B cell (primary cell): ENCODE results near the gene PCBP3. TPM values are rescaled to one million over a fixed set of nuclear protein-coding genes. Genes with fewer than 3 reads are reported as not detected.

Source experiments
- ATAC-seq: fragments of 200-7000 bp; cut with Tn5 transposase; one replicate; pipeline ENCODE4 v1.10.0; 2021; ENCODE audit warnings: low read depth, mild to moderate bottlenecking, moderate number of reproducible peaks, moderate library complexity
- CTCF ChIA-PET: fragments of 350-600 bp; sonication (Branson Sonifier 250); formaldehyde crosslinking; loops from one replicate; lab custom pipeline; 2021; ENCODE audit warnings: antibody characterized with exemption, inconsistent platforms; lab: Charles Lee
- POLR2A ChIA-PET: fragments of 350-600 bp; sonication (Branson Sonifier 250); formaldehyde crosslinking; loops from one replicate; lab custom pipeline; 2021; ENCODE audit warnings: antibody characterized with exemption; lab: Charles Lee
- DNase-seq: peaks from one replicate; pipeline ENCODE4 v3.0.0; 2013
- H2AFZ ChIP-seq: 2 replicates; pipeline ENCODE4 v1.6.1; 2012; ENCODE audit warnings: mild to moderate bottlenecking, low read depth, low read length; ENCODE audit not compliant: insufficient read depth, poor library complexity, severe bottlenecking
- H3K27ac ChIP-seq, 2 donors: 1 replicate in 1 of 2; 2 replicates in 1 of 2; pipeline ENCODE4 v1.5.1; 2012 to 2013; ENCODE audit warnings: low read length in 2 of 2, mild to moderate bottlenecking in 2 of 2, moderate library complexity in 1 of 2
- H3K27me3 ChIP-seq, 4 experiments: fragments of 200-600 bp in 1 of 4; sonication (generic) in 1 of 4; replicated peaks in 1 of 4; 1 replicate in 2 of 4; 2 replicates in 2 of 4; pipeline versions ENCODE4 v1.6.1 to v1.7.0; 2013 to 2016; ENCODE audit warnings: low read length in 3 of 4, mild to moderate bottlenecking in 2 of 4, mixed read lengths in 1 of 4, moderate library complexity in 1 of 4; ENCODE audit not compliant: insufficient read depth in 4 of 4, control insufficient read depth in 3 of 4; ENCODE audit errors: control extremely low read depth in 1 of 4
- H3K36me3 ChIP-seq, 2 experiments: replicated peaks in 1 of 2; 1 replicate in 1 of 2; 2 replicates in 1 of 2; pipeline versions ENCODE4 v1.6.1 to v1.7.1; 2013; ENCODE audit warnings: low read length in 1 of 2; ENCODE audit not compliant: insufficient read depth in 2 of 2, control insufficient read depth in 1 of 2; ENCODE audit errors: control extremely low read depth in 1 of 2, extremely low read depth in 1 of 2
- H3K4me1 ChIP-seq, 2 donors: fragments of 200-600 bp in 1 of 2; sonication (generic) in 1 of 2; 1 replicate in 1 of 2; 2 replicates in 1 of 2; pipeline versions ENCODE4 v1.5.1 to v1.6.1; 2013 to 2017; ENCODE audit warnings: low read length in 2 of 2; ENCODE audit not compliant: control insufficient read depth in 2 of 2, insufficient read depth in 2 of 2
- H3K4me2 ChIP-seq: replicated peaks from 2 replicates; pipeline ENCODE3; 2012; ENCODE audit warnings: mild to moderate bottlenecking, low read depth, low read length; ENCODE audit not compliant: poor library complexity, severe bottlenecking
- H3K4me3 ChIP-seq, 5 experiments: fragments of 200-600 bp in 1 of 5; sonication (generic) in 1 of 5; 1 replicate in 3 of 5; 2 replicates in 2 of 5; pipeline versions ENCODE4 v1.5.1 to v1.7.0; 2011 to 2016; ENCODE audit warnings: low read length in 4 of 5, mild to moderate bottlenecking in 4 of 5, low read depth in 2 of 5, control low read depth in 1 of 5, moderate library complexity in 1 of 5; ENCODE audit not compliant: insufficient read depth in 1 of 5; ENCODE audit errors: control extremely low read depth in 1 of 5, extremely low read depth in 1 of 5
- H3K79me2 ChIP-seq: fragments of 200-600 bp; sonication (generic); one replicate; pipeline ENCODE4 v1.6.0; 2016; ENCODE audit warnings: low read length; ENCODE audit not compliant: control insufficient read depth, insufficient read depth
- H3K9ac ChIP-seq: fragments of 200-600 bp; sonication (generic); 2 replicates; pipeline ENCODE4 v1.6.1; 2017; ENCODE audit warnings: mild to moderate bottlenecking, low read length, moderate library complexity
- H3K9me3 ChIP-seq, 3 donors: one replicate each; pipeline versions ENCODE4 v1.6.1 to v1.7.1; 2013; ENCODE audit warnings: low read length in 2 of 3; ENCODE audit not compliant: control insufficient read depth in 2 of 3, insufficient read depth in 1 of 3; ENCODE audit errors: control extremely low read depth in 1 of 3
- H4K20me1 ChIP-seq: 2 replicates; pipeline ENCODE4 v1.6.0; 2012; ENCODE audit warnings: mild to moderate bottlenecking, low read length; ENCODE audit not compliant: insufficient read depth, control insufficient read depth, poor library complexity, severe bottlenecking
- H3K27ac Mint-ChIP-seq: one replicate; pipeline ENCODE4 v1.8.0; 2021; ENCODE audit warnings: mixed read lengths
- H3K27me3 Mint-ChIP-seq: one replicate; pipeline ENCODE4 v1.8.0; 2021; ENCODE audit warnings: mixed read lengths
- H3K4me1 Mint-ChIP-seq: one replicate; pipeline ENCODE4 v1.8.0; 2021; ENCODE audit warnings: mixed read lengths
- H3K4me3 Mint-ChIP-seq: one replicate; pipeline ENCODE4 v1.8.0; 2021; ENCODE audit warnings: mixed read lengths
- H3K9me3 Mint-ChIP-seq: one replicate; pipeline ENCODE4 v1.8.0; 2022; ENCODE audit warnings: mixed read lengths; ENCODE audit not compliant: insufficient read depth
- EZH2 ChIP-seq: IDR thresholded peaks from 2 replicates; pipeline ENCODE4 v1.6.1; 2012; ENCODE audit warnings: borderline replicate concordance, low read depth, mild to moderate bottlenecking, moderate library complexity, low read length; ENCODE audit not compliant: insufficient read depth, poor library complexity, severe bottlenecking
- WGBS: methylation state at CpG from one replicate; pipeline ENCODE4 v1.1.5; 2013; ENCODE audit warnings: missing lambda C conversion rate; ENCODE audit not compliant: insufficient coverage; 5-methylcytosine and 5-hydroxymethylcytosine counted together
- intact Hi-C: fragments of 100-400 bp; cut with micrococcal nuclease; formaldehyde crosslinking; loops from one replicate; pipeline ENCODE4 v1.10.0; 2022
- polyA plus RNA-seq: library from polyadenylated mRNA; depleted of rRNA; stranded (reverse); fragments of >200 nt; gene quantifications from 2 replicates; pipeline ENCODE4 v1.2.3, GENCODE V29; 2012
- total RNA-seq, 2 donors: library from RNA; stranded (reverse); fragments of 120-200 nt in 1 of 2; gene quantifications; 1 replicate in 1 of 2; 2 replicates in 1 of 2; pipeline versions ENCODE4 v1.2.3 to v1.2.4, GENCODE V29; 2013 to 2022
- TF ChIP-seq, protein P1 (sequence below): fragments of 200-600 bp; IDR thresholded peaks from one replicate; pipeline ENCODE4 v1.8.0; 2022; ENCODE audit warnings: antibody characterized with exemption, mild to moderate bottlenecking

The PCBP3 gene
- total and polyA plus RNA-seq, 2 donors (not counting 1 experiment from before 2014, with no cell fraction given) = 0.45 to 2.7 TPM

DNA sequence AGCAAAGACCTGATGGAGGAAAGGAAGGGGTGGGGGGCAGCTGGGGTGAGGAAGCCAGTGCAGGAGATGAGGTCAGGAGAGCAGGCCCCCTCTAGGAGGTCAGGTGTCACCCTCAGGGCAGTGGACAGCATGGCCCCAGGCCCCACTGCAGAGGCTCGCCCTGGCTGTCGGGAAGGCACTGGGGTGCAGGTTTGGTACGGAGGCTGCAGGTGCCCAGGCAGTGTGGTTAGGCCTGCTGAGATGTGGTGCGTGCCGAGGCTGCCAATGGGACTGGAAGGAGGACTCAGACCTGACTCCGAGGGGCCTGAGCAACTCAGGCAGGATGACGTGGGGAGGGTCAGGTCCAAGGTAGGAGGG lies 82.3 kb downstream of the PCBP3 start:
- Histone ChIP-seq H3K36me3 (no peaks in the 10 kb centered on the region), H3K9ac (no peak overlapping the region)
- H3K27ac Mint-ChIP-seq = no peak overlapping the region

GRCh38 chr21:45726438-45726837 lies 82.9 kb downstream of the PCBP3 start:
- Mint-ChIP-seq H3K9me3 (no peaks in the 10 kb centered on the region), H3K27ac (no peak overlapping the region), H3K4me3 (no peak overlapping the region), H3K4me1 (no peaks in the 10 kb centered on the region), H3K27me3 (peaks cover 12% of the 10 kb centered on the region)
- no peaks in the 10 kb centered on the region for H3K4me1 ChIP-seq
- H4K20me1 ChIP-seq = no peaks in the 10 kb centered on the region
- H3K4me3 ChIP-seq = no peak overlapping the region
- no peaks in the 10 kb centered on the region for H3K27me3 ChIP-seq
- no peak overlapping the region for H3K4me2 ChIP-seq
- intact Hi-C loops = no loop called here
- no peak overlapping the region for H3K27ac ChIP-seq
- no peaks in the 10 kb centered on the region for H3K36me3 ChIP-seq
- no peak for ATAC-seq
- no peak for TF ChIP-seq EZH2
- TF ChIP-seq, protein P1, sequence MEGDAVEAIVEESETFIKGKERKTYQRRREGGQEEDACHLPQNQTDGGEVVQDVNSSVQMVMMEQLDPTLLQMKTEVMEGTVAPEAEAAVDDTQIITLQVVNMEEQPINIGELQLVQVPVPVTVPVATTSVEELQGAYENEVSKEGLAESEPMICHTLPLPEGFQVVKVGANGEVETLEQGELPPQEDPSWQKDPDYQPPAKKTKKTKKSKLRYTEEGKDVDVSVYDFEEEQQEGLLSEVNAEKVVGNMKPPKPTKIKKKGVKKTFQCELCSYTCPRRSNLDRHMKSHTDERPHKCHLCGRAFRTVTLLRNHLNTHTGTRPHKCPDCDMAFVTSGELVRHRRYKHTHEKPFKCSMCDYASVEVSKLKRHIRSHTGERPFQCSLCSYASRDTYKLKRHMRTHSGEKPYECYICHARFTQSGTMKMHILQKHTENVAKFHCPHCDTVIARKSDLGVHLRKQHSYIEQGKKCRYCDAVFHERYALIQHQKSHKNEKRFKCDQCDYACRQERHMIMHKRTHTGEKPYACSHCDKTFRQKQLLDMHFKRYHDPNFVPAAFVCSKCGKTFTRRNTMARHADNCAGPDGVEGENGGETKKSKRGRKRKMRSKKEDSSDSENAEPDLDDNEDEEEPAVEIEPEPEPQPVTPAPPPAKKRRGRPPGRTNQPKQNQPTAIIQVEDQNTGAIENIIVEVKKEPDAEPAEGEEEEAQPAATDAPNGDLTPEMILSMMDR = no peak
- H3K9ac ChIP-seq = no peak overlapping the region
- H3K79me2 ChIP-seq = no peaks in the 10 kb centered on the region
- no peak for DNase-seq
- H3K9me3 ChIP-seq = no peaks in the 10 kb centered on the region
- ChIA-PET CTCF (no interaction called here), POLR2A (no interaction called here)
- H2AFZ ChIP-seq = no peak overlapping the region
- WGBS = 94% methylated on average over 9 of the region's 10 CpGs

More for the DNA sequence above, 82.3 kb downstream of the PCBP3 start:
- Mint-ChIP-seq H3K4me3 (no peak overlapping the region), H3K4me1 (no peaks in the 10 kb centered on the region), H3K9me3 (no peaks in the 10 kb centered on the region), H3K27me3 (peaks cover 8% of the 10 kb centered on the region)
- Histone ChIP-seq H3K27me3 (no peaks in the 10 kb centered on the region), H3K79me2 (no peaks in the 10 kb centered on the region), H3K4me3 (no peak overlapping the region), H4K20me1 (no peaks in the 10 kb centered on the region), H3K27ac (no peak overlapping the region), H2AFZ (no peak overlapping the region), H3K4me2 (no peak overlapping the region), H3K4me1 (no peaks in the 10 kb centered on the region), H3K9me3 (peaks cover 0 to under 1% (median 0%) of the 10 kb centered on the region in 3 donors)
- ATAC-seq (no peak), DNase-seq (no peak)
- intact Hi-C loops = no loop called here
- ChIA-PET POLR2A (no interaction called here), CTCF (no interaction called here)
- TF ChIP-seq, protein P1 = no peak
- TF ChIP-seq EZH2 = no peak
- 95% methylated on average over 7 of the region's 7 CpGs for WGBS
